Measurements from ENCODE around the gene IGSF9.
"Not testable (repeated sequence)": the region's sequence is repeated elsewhere in the genome, so short reads cannot be mapped to it uniquely, and the experiment has no call there.

The IGSF9 gene

DNA sequence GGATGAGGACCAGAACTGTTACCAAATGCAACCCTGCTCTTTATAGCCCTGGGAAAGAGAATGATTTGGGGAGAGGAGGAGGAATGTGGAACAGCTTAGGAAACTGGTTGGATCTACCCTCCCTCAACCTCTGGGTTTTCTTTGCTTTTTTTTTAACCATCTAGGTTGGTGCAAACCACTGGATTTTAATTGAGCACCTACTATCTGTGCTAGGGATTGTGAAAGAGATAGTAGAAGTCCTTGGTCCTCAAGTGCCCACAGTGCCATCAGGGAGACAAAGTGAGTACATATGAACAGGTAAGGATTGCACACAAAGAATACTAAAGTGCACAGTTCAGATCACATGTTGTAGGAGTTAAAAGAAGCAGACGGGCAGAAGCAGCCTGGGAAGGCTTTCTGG lies 24.8 kb downstream of the IGSF9 start:
- no peak for DNase-seq (ENCODE audit: low read depth in 2 of 2)

DNA sequence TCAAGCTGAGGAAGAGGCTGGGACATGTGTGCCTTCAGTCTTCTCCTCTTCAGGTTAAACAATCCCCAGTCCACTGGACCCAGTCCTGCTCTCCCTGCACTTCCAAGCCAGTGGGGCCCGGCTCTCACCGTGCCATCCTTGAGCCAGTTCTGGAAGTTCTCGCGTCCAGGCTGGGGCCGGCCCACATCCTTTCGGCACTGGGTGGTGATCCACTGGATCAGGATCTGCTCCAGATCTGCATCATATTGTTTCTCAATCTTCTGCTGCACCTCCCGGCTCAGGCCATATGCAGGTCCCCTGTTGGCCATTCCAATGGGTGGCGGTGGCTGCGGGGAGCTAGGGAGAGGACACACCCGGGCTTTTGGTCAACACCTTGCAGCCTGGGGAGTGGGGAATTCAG lies 25.2 kb downstream of the IGSF9 start:
- DNase-seq (ENCODE audit: low read depth in 2 of 2): no peak

DNA sequence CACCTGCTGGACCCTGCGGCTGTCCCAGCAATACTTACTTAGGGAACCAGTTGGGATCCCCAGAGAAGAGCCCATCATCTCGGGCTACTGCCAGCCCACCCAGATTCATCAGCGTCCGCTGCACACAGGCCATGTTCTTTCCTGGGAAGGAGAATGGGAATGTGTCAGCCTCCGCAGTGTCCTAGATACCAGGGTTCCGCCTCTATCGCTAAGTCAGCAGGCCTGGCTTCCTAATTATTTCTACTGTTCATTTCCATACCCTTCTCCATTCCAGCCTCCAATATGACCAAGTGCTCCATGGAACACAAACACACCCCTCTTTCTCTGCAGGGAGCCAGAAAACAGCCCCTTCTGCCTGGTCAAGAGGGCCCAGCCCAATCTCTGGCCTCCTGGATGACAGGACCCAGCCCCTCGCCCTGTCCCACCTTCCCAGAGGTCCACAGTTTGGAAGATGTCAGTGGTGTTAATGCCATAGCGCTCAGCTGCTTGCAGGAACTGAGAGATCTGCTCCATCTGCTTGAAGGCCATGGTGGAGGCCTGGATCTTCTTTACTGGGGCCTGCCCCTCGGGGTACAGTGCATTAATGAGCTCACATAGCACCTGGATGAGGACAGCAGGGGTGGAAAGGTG lies 26.1 kb downstream of the IGSF9 start:
- no peak for DNase-seq (ENCODE audit: low read depth in 2 of 2)

DNA sequence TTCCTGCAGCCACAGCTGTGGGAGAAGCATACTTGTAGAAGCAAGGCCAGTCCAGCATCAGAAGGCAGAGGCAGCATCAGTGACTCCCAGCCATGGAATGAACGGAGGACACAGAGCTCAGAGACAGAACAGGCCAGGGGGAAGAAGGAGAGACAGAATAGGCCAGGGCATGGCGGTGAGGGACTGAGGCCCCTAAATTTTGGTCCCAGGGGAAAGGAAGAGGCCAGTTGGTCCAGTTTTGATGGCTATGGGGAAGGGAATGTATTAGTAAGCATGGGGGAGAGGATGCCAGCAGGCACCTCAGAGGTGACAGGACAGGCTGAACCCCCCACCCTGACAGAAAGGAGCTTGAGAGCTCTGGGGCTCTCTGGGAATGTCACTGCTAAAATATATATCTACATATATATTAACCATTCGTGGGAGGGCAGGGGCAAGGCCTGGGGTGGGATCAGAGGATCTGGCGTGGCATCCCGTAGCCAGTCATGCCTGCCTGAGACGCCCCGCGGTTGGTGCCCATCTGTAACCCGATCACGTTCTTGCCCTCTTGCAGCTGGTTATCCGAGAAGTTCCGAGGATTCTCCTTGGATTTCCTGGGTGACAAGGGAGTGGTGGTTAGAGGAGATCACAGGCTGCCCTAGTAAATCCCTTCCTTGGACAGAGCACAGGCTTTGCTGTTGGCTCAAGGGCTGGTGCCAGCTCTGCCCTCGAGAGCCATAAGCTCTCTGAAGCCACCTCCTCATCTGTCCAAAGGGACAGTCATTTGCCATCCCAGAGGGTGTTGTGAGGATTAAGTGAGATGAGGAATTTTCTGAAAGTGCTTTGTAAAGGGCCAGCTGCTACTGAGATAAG lies 26.8 kb downstream of the IGSF9 start:
- no peak for DNase-seq (ENCODE audit: low read depth in 2 of 2)

DNA sequence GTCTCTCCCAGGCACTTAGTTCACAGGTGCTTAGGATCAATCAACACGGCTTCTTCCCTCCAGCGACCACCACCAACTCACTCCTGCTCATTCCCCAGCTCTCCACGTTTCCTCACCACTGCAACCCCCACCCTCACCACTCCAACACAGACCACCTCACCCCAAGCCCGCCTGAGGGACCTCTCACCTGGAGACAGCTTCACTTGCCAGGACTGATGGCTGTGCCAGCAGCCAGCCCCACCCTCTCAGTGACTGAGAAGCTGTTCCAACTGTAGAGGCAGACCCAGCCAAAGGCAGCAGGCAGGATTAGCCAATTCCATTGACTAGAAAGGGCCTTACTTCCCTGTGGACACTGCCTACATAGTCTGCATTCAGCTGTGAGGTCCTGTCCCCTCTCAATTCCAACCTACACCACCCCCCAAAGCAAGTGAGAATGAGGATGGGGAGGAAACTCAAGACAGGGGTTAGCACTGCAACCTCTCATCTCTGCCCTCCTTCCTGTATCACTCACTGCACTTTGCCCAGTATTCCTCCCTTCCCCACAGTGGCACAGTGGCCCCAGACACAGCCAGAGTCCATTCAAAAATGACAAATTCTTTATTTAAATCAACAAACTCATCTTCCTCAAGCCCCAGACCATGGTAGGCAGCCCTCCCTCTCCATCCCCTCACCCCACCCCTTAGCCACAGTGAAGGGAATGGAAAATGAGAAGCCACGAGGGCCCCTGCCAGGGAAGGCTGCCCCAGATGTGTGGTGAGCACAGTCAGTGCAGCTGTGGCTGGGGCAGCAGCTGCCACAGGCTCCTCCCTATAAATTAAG lies 27.7 kb downstream of the IGSF9 start:
- no peak for DNase-seq (ENCODE audit: low read depth in 2 of 2)

DNA sequence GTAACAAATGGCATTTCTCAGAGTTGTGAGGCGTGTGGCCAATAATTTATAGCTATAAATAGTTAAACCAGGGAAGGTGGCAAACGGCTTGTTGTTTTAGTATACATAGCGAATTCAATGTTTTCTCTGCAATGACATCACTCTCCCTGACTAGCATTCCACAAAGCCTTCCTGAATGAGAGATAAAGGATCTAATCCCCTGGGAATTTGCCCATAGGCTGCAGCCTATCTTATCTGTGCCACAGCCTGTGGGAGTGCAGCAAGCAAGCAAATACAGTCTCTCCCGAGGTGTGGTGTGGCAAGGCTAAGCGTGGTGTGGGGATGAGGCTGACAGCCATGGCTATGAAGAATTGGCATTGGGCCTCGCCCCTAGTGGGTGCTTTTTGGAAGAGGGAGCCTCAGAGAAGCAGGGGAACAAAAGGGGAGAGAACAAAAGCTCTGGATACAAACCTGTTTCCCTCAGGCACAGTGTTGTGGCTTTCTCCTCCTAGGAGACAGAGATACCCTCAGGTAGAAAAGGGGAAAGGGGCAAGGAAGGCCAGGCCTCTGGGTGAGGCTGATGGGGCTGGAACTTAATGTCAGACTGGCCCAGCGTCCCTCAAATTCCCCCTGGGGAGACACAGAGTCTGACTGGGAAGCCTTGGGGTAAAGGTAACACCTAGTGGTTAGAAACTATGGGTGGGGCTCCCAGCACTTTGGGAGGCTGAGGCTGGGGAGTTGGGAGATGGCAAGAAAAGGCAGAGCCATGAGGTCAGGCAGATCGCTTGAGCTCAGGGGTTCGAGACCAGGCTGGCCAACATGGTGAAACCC lies 29.0 kb downstream of the IGSF9 start:
- no peak for DNase-seq (ENCODE audit: low read depth in 2 of 2)

DNA sequence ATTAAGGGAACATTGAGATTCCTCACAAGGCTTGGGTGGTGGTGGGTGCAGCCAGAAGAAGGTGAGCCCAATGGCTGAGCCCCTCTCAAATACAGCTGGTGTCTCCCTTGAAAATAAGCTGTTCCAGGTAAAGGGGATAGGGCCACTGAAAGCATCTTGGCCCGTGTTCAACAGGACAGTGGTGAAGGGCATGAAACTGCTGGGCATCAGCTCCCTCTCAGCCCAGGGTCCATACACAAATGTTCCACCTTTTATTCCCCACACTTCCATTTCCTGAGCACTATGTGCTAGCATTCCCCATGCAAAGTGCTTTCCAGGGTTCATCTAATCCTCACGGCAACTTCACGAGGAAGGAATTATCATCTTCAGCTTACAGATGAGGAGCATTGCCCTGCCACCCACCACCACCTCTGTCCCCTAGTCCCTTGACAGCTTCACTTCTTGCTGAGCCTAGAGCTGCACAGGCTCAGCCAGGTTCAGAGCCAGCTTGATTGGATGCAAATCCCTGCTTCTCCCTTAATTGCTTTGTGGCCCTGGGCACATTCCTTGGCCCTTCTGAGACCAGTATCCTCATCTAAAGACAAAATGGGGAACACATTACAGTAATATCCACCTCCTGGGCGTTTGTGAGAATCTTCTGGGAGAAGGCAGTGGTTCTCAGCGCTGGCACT lies 29.7 kb downstream of the IGSF9 start:
- no peak for DNase-seq (ENCODE audit: low read depth in 2 of 2)

DNA sequence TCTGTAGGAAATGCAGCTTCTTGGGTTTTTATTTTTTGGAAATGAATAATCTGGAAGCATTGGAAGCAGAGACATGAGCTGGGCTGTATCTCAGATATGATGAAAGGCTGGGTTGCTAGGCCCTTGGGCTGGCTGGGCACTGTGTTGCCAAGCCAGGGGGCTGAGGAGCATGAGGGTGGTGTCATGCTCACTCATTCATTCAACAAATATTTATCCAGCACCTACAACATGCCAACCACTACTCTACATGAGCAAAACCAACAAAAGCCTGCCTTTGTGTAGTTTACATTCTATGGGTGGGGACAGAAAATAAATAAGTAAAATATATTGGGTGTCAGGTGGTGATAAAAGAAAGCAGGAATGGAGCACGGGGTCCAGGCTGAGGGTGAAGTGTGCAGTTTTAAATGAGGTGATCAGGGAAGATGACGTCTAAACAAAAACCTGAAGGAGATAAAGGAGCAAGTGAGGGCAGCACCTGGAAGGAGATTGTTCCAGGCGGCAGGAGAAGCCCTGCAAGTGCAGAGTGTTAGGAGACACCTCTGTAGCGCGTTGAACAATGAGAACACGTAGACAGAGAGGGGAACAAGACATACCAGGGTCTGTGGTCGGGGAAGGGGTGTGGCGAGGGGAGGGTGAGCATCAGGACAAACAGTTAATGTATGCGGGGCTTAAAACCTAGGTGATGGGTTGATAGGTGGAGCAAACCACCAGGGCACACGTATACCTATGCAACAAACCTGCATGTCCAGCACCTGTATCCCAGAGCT lies 31.0 kb downstream of the IGSF9 start:
- DNase-seq (ENCODE audit: low read depth in 2 of 2): no peak

DNA sequence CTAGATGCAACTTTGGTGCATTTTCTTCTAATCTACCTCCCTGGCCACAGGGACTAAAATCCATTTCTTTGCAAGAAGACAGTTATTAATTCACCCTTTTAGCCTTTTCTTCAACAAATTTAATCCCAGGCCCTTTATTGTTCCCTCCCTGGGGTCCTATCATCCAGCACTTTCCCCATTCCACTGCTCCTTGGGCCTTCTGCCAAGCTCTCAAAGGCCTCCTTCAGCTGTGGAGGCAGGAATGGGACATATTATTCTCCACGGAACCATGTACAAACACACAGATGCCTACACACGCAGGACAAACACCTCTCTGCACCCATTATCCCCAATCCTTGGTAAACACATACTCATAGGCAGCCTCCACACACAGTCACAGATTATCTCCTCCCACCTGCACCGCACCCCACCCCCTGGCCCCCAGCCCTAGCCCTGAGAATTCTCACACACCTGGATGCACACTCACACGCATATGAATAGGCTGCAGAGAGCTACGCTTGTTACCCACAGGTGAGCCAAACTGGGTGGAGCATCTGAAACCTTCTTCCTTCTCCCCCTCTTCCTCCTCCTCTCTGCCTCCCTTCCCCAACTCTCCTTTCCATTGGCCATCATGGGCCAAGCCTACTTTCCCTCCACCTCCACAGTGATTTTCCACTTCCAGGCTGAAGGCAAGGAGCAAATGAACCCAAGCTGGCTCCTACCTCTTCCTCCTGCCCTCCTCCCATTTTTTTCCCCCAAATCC lies 31.8 kb downstream of the IGSF9 start:
- no peak for DNase-seq (ENCODE audit: low read depth in 2 of 2)

DNA sequence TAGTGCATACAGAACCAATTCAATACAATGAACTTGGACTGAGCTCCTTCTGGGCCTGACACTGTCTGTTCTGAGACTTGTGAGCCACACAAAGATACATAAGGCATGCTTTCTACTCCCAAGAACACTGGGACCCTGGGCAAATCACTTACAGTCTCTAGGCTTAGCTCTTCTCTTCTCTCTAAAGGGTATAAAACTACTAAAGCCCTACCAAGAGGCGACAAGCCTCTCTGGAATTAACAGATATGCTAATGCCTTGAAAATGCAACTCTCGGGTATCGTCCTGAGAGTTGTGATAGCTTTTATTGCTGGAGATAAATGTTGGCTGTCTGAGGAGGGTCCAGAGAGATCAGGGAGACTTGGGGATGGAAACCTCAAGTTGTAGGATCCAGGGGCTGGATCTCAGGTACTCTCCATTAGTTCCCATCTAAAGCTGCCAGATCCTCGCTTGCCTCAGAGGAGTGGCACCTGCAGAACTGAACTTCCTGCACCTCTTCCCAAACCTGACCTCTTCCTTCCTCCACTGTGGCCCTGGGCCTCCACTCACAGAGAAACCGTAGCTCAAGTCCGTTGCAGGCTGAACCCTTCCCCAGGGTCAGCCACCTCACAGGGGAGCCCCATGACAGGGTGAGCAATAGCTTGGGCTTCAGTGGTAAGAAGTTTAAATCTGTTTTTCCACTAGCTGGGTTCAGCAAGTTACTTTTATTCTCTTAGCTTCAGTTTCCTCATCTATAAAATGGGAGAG lies 33.9 kb downstream of the IGSF9 start:
- DNase-seq (ENCODE audit: low read depth in 2 of 2): no peak

DNA sequence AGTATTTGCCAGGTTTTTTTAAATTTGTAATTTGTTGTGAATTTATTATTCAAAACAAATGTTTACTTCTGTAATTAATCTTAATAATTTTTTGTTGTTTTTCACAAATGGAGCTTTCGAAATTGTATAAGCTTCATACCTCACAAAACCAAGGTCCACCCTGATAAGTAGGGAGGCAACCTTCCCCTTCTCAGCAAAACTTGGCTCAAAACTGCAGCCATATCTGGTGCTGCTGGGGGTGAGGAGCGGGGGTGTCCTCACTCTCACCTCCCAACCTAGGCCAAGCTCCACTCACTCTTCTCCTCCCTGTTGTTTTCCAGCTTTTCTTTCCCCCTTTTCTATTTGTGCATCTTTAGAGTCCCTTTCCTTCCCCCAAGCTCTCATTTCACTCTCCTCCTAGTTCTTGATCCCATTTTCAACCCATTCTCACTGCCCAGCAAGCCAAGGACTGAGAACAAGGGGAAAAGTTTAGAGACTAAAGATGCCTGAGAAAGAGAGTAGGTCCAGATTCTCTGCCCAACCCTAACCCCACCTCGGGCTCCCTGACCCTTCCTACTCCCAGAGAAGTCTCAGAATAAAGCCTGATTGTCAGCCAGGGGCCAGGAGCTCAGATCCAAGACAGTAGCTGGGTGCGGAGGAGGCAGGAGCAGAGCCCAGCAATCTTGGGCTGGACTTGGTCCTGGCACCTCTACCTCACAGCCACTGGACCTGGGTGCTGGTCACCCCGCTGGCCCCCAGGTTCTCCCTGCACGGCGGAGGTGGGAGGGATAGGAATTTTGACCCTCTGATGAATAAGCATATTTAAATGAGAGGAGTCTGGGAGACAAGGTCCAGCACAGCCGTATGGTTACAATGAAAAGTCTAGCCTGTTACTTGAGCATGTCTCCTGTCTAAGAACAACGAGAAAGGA lies 37.1 kb downstream of the IGSF9 start:
- no peak for DNase-seq (ENCODE audit: low read depth in 2 of 2)

DNA sequence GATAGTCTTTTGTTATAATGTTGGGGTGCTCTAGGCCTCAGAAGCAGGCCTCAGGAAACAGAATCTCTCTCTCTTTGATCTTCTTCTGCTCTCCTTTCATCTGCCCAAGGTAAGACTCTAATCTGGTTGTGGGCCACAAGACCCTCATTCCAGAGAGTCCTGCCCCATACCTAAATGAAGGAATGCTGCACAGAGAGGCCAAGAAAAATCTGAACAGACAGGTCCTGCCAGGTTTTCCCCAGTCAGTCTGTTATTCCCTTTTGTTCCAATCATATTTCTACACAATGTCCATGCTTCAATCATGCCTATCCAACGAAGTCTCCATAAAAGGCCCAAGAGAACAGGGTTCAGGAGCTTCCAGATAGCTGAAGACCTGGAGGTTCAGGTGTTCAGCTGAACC lies 38.5 kb downstream of the IGSF9 start:
- no peak for DNase-seq (ENCODE audit: low read depth in 2 of 2)

DNA sequence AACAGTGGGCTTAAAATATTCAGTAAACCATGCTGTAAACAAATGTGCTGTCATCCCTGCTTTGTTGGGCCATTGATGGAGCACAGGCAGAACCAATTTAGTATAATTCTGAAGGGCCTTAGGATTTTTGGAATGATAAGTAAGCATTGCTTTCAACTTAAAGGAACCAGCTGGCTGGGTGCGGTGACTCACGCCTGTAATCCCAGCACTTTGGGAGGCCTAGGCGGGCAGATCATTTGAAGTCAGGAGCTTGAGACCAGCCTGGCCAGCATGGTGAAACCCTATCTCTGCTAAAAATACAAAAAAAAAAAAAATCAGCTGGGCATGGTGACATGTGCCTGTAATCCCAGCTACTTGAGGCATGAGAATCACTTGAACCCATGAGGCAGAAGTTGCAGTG lies 41.4 kb downstream of the IGSF9 start:
- DNase-seq (ENCODE audit: low read depth in 2 of 2): not testable (repeated sequence)

DNA sequence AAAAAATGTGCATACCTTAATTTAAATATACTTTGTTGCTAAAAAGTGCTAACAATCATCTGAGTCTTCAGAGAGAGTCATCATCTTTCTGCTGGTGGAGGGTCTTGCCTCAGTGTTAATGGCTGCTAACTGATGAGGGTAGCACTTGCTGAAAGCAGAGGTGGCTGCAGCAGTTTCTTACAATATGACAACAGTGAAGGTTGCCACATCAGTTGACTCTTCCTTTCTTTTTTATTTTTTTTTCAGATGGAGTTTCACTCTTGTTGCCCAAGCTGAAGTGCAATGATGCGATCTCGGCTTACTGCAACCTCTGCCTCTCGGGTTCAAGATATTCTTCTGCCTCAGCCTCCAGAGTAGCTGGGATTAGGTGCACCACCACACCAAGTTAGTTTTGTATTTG lies 42.9 kb downstream of the IGSF9 start:
- no peak for DNase-seq (ENCODE audit: low read depth in 2 of 2)

DNA sequence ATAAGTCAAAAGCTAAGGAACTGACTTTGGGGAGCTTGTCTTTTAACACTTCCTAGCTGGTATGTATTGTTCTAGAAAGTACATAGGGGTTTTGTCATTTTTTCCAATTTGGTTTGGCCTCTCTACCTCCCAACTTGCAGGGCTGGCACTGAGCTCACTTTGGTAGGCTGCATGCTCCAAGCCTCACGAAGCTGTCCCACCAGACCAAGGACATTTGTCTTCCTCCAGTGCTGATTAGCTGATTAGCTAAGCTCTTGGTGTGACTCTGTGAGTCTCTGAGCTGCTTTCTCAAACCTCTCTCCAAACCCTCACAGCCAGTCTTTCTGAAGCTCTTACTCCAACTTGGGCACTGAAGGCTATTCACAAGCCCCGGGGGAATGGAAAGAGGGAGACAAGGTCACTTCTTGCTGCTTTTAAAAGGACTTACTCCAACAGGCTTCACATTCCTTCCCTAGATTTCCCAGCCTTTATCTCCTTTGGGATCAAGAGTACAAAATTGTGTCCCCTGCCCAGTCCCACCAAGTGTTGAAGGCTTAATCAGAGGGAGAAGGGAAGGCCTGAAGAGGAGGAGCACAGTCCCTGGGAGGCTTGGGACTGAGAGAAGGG lies 44.6 kb downstream of the IGSF9 start:
- DNase-seq (ENCODE audit: low read depth in 2 of 2): no peak

DNA sequence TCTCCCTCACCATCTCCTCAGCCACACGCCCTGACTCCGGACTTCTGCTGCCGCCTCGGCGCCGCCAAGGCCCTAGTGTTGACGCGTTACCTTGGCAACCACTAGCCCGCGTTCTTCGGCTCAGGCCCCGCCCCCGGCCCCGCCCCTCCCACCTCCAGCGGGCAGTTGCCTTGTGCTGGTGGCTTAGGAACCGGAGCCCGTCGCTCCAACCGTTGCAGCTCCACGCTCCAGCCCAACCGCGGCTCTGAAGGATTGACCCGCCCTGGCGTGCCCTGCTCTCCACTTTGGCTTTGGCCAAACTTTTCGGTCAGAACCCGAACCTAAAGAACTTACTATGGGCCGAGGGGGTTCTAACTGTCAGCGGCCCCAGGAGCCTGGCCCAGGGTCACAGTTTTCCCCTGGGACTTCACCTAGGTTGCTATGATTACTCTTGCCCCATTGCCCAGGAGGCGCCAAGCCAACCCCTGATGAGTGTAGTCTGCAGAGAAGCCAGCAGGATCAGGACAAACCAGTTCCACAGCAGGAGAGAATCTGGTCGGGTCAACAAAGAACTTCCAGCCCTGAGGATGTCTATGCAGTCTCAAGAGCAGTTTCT lies 45.2 kb downstream of the IGSF9 start, which contains the start of gene CFAP45:
Gene CFAP45 (minus strand): TSS at position 80 of the 595 bp plus-strand sequence. CDS start 67 bp downstream, at position 13.
- no peak for DNase-seq (ENCODE audit: low read depth in 2 of 2)

DNA sequence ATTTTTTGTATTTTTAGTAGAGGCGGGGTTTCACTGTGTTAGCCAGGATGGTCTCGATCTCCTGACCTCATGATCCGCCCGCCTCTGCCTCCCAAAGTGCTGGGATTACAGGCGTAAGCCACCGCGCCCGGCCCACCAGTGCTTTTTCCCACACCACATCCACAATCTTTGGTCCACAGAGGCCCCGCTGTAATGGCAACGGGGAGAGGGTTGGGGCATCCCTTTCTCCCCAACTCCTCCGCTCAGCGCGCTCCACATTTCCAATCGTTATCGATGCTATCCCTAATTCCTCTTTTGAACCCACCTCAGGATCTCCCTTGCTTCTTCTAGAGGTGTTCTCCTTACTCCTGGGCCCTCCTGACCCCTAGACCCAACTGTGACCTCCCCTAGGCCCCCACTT lies 45.8 kb downstream of the IGSF9 start:
- DNase-seq (ENCODE audit: low read depth in 2 of 2): not testable (repeated sequence)

All from stimulated activated CD8-positive, alpha-beta memory T cell treated with anti-CD3 and anti-CD28 coated beads, Interleukin-7, amount 100 ng/mL, for 1 hour (primary cell).